Cardiac muscle cell (in vitro differentiated cells and primary cell): ENCODE data around the gene TAF6. TPM values are rescaled to one million over a fixed set of nuclear protein-coding genes. Genes with fewer than 3 reads are reported as not detected.

Experiments
- DNase-seq, 2 donors: peaks; one replicate each; pipeline versions ENCODE4 v3.0.0 to v3.0.0-alpha.2; 2010 to 2017; ENCODE audit warnings: low read depth in 1 of 2, low spot score in 1 of 2
- H3K27ac ChIP-seq: fragments of 200-600 bp; sonication (generic); 2 replicates; pipeline ENCODE4 v1.5.1; 2016
- H3K27me3 ChIP-seq: fragments of 200-600 bp; sonication (generic); 2 replicates; pipeline ENCODE4 v1.6.0; 2016; ENCODE audit warnings: control low read depth
- H3K36me3 ChIP-seq: fragments of 200-600 bp; sonication (generic); 2 replicates; pipeline ENCODE4 v1.5.1; 2016; ENCODE audit warnings: control low read depth
- H3K4me1 ChIP-seq: fragments of 200-600 bp; sonication (generic); 2 replicates; pipeline ENCODE4 v1.8.1; 2017; ENCODE audit warnings: low read depth, mild to moderate bottlenecking, mixed run types
- H3K4me3 ChIP-seq: fragments of 200-600 bp; sonication (generic); 2 replicates; pipeline ENCODE4 v1.5.1; 2016; ENCODE audit warnings: mild to moderate bottlenecking
- H3K9me3 ChIP-seq: fragments of 200-600 bp; sonication (generic); 2 replicates; pipeline ENCODE4 v1.5.1; 2017; ENCODE audit warnings: low read depth, mild to moderate bottlenecking, control low read depth
- CTCF ChIP-seq: IDR thresholded peaks from 2 replicates; pipeline ENCODE4 v1.5.1; 2012; ENCODE audit warnings: low read depth, mild to moderate bottlenecking, low read length
- polyA plus RNA-seq: library from polyadenylated mRNA; unstranded; fragments of >200 nt; fragmentation: Nextera tagmentation; extraction: Ambion mirVana; gene quantifications from 2 replicates; pipeline ENCODE4 v1.2.1, GENCODE V29; 2016
- total RNA-seq: library from RNA; depleted of rRNA; stranded (reverse); fragments of >200 nt; gene quantifications from 2 replicates; pipeline ENCODE4 v1.2.3, GENCODE V29; 2016

The TAF6 gene
- total and polyA plus RNA-seq, 2 experiments from 2014 or later, result 99.4 to 163 TPM

GRCh38 chr7:100109521-100110163, 9.5 kb downstream of the TAF6 start:
- Histone ChIP-seq H3K4me1 (no peaks in the 10 kb centered on the region), H3K36me3 (peaks cover 33% of the 10 kb centered on the region), H3K27ac (no peak overlapping the region), H3K4me3 (no peak overlapping the region), H3K27me3 (no peaks in the 10 kb centered on the region), H3K9me3 (no peaks in the 10 kb centered on the region)
- no peak for TF ChIP-seq CTCF
- no peak for DNase-seq

- no peaks in the 10 kb centered on the region for H3K4me1 ChIP-seq
- no peak overlapping the region for H3K27ac ChIP-seq
- peaks cover 33% of the 10 kb centered on the region for H3K36me3 ChIP-seq
- H3K9me3 ChIP-seq, result no peaks in the 10 kb centered on the region
- no peak for TF ChIP-seq CTCF
- no peak for DNase-seq
- no peaks in the 10 kb centered on the region for H3K27me3 ChIP-seq
- no peak overlapping the region for H3K4me3 ChIP-seq
Observed at GRCh38 chr7:100107890-100108289, 11.3 kb downstream of the TAF6 start.

GRCh38 chr7:100107125-100107737, 11.9 kb downstream of the TAF6 start:
- H3K4me3 ChIP-seq, result no peak overlapping the region
- H3K36me3 ChIP-seq, result peaks cover 33% of the 10 kb centered on the region
- no peak for DNase-seq
- no peaks in the 10 kb centered on the region for H3K27me3 ChIP-seq
- no peak overlapping the region for H3K27ac ChIP-seq
- H3K9me3 ChIP-seq, result no peaks in the 10 kb centered on the region
- TF ChIP-seq CTCF, result no peak
- H3K4me1 ChIP-seq, result no peaks in the 10 kb centered on the region

- H3K36me3 ChIP-seq, result peaks cover 28% of the 10 kb centered on the region
- no peaks in the 10 kb centered on the region for H3K27me3 ChIP-seq
- no peak for DNase-seq
- H3K27ac ChIP-seq, result no peak overlapping the region
- H3K4me3 ChIP-seq, result no peak overlapping the region
- no peaks in the 10 kb centered on the region for H3K4me1 ChIP-seq
- no peaks in the 10 kb centered on the region for H3K9me3 ChIP-seq
- no peak for TF ChIP-seq CTCF
Observed at GRCh38 chr7:100106633-100107032, 12.5 kb downstream of the TAF6 start.

- Histone ChIP-seq H3K4me1 (no peaks in the 10 kb centered on the region), H3K27ac (no peak overlapping the region), H3K4me3 (no peak overlapping the region), H3K36me3 (peaks cover 21% of the 10 kb centered on the region), H3K9me3 (no peaks in the 10 kb centered on the region), H3K27me3 (no peaks in the 10 kb centered on the region)
- DNase-seq, result no peak
- no peak for TF ChIP-seq CTCF
Observed at GRCh38 chr7:100105534-100105933, 13.6 kb downstream of the TAF6 start.
